ENCODE data around the gene PARD6A.

DNA sequence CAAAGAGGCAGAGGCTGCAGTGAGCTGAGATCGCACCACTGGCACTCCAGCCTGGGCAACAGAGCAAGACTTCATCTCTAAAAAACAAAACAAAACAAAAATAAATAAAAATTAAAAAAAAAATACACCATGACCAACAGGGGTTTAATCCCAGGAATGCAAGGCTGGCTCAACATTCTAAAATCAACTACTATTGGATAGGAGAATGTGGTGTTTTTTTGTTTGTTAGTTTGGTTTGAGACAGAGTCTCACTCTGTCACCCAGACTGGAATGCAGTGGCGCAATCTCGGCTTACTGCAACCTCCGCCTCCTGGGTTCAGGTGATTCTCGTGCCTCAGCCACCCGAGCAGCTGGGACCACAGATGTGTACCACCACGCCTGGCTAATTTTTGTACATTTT, 38.5 kb downstream of the PARD6A start:
- TF ChIP-seq, protein P1, sequence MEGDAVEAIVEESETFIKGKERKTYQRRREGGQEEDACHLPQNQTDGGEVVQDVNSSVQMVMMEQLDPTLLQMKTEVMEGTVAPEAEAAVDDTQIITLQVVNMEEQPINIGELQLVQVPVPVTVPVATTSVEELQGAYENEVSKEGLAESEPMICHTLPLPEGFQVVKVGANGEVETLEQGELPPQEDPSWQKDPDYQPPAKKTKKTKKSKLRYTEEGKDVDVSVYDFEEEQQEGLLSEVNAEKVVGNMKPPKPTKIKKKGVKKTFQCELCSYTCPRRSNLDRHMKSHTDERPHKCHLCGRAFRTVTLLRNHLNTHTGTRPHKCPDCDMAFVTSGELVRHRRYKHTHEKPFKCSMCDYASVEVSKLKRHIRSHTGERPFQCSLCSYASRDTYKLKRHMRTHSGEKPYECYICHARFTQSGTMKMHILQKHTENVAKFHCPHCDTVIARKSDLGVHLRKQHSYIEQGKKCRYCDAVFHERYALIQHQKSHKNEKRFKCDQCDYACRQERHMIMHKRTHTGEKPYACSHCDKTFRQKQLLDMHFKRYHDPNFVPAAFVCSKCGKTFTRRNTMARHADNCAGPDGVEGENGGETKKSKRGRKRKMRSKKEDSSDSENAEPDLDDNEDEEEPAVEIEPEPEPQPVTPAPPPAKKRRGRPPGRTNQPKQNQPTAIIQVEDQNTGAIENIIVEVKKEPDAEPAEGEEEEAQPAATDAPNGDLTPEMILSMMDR (IDR thresholded peaks at IDR 0.05): no peak
- no peak for TF ChIP-seq POLR2AphosphoS5 (IDR thresholded peaks at IDR 0.05; ENCODE audit: low read depth, low read length)
- TF ChIP-seq, protein P2, sequence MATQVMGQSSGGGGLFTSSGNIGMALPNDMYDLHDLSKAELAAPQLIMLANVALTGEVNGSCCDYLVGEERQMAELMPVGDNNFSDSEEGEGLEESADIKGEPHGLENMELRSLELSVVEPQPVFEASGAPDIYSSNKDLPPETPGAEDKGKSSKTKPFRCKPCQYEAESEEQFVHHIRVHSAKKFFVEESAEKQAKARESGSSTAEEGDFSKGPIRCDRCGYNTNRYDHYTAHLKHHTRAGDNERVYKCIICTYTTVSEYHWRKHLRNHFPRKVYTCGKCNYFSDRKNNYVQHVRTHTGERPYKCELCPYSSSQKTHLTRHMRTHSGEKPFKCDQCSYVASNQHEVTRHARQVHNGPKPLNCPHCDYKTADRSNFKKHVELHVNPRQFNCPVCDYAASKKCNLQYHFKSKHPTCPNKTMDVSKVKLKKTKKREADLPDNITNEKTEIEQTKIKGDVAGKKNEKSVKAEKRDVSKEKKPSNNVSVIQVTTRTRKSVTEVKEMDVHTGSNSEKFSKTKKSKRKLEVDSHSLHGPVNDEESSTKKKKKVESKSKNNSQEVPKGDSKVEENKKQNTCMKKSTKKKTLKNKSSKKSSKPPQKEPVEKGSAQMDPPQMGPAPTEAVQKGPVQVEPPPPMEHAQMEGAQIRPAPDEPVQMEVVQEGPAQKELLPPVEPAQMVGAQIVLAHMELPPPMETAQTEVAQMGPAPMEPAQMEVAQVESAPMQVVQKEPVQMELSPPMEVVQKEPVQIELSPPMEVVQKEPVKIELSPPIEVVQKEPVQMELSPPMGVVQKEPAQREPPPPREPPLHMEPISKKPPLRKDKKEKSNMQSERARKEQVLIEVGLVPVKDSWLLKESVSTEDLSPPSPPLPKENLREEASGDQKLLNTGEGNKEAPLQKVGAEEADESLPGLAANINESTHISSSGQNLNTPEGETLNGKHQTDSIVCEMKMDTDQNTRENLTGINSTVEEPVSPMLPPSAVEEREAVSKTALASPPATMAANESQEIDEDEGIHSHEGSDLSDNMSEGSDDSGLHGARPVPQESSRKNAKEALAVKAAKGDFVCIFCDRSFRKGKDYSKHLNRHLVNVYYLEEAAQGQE (IDR thresholded peaks at IDR 0.05; ENCODE audit: insufficient read depth in 1 of 2, low read depth in 2 of 2, low read length in 1 of 2): no peak
